HG02588 (cell line): Measurements from ENCODE around the gene COL3A1.
A peak's percentile ranks its signal among the peaks of the same experiment; 100 is the strongest.

Source experiments
- ATAC-seq: cut with Tn5 transposase; IDR thresholded peaks from one replicate; pipeline ENCODE4 v1.9.1; 2021; ENCODE audit warnings: mild to moderate bottlenecking, moderate library complexity; ENCODE audit not compliant: unreplicated experiment

COL3A1 gene

DNA sequence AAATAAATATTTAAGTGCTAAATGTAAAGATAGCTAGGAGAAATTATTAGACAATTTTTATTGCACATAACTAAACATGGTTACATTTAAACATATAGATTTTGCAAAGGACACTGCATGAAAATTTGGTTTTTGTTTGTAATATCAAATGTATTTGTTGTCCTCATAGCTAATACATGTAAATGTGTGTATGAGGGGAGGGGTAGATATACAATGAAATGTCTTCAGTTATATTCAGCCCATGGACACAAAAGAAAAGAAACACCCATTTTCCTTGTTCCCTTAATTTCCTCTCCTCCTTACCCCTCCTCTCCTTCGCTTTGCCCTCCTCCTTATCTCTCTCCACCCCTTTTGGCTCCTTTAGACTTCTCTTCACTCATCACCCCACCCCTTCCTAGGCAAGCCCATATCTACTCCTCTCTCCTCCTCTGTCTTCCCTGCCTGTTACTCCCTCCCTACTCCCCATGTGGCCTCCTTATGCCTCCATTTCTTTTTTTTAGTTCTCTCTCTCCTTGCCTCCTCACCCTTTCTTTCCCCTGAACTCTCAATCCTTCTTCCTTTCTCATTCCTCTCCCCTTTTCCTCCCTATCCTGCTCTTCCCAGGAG is 1.4 kb downstream of the COL3A1 start:
- no peak for ATAC-seq

DNA sequence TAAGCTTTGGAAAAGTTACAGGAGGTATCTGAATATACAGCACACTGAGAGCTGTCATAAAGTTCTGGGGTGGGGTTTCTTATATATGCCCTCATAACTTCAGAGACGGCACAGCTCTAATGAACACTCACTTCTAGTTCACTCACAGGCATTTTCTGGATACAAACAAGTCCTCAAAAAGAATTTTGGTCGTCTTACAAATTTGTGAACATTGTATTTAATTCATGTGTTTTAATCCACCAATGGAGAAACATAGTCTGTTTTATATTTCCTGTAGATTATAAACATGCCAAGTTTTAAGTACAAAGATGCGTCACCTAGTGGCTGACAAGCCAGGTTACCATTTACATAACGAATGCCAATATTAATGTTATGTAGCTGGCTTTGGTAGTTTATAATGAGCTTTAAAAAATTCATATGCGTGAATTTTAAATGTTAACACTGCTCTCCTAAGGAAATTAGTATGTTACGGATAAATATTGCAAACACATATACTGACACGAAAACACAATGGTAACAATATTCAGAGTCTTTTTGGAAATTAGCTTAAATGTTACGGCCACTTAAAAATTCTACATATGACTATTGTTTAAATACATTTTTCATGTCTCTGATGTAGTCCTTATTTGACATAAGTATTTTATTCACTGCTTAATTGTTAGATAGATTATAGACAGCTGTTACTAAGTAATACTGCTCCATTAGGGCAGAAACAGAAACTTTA is 2.5 kb downstream of the COL3A1 start:
- ATAC-seq: no peak

GRCh38 chr2:188977317-188977716 is 3.1 kb downstream of the COL3A1 start:
- no peak for ATAC-seq

- ATAC-seq: peak; percentile 88
Measured at GRCh38 chr2:188978291-188979081, 4.3 kb downstream of the COL3A1 start.

DNA sequence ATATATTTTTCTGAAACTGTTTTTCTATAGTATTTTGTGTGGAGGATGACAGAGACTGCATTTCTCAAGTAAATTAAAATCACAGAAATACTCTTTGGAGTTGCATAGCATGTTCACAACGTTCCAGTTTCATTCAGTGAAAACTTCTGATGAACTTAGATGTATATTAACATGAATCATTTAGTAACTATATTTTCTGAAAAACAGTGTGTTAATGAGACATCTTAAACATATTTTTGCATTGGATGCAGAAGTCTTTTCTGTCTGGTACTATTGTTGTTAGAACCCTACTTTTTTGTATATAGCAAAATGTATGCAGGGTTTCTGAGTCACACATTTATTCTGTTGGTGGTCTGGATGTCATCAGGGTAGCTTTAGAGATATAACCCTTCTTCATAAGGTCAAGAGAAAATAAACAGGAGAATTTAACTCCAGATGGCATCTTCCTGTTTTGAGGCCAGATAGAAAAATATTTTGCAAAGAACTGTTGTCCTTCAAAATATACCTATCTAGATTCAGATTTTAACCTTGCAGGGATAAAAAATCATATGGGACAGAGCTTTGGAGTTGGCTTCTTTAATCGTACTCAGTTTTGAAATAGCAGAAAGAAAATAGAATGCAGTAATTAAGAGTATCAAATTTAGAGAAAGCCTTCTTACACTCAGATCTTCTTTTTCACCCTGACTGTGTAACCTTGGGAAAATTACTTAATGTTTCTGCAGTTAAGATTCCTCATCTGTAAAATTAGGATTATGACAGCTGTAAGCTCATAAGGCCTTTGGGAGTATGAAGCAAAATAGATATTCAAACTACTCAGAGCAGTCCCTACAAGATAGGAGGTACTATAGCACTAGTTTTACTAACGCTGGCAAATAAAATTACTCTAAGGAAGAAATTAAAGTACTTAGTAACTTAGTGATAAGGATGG is 5.3 kb downstream of the COL3A1 start:
- peak; percentile 8 for ATAC-seq

DNA sequence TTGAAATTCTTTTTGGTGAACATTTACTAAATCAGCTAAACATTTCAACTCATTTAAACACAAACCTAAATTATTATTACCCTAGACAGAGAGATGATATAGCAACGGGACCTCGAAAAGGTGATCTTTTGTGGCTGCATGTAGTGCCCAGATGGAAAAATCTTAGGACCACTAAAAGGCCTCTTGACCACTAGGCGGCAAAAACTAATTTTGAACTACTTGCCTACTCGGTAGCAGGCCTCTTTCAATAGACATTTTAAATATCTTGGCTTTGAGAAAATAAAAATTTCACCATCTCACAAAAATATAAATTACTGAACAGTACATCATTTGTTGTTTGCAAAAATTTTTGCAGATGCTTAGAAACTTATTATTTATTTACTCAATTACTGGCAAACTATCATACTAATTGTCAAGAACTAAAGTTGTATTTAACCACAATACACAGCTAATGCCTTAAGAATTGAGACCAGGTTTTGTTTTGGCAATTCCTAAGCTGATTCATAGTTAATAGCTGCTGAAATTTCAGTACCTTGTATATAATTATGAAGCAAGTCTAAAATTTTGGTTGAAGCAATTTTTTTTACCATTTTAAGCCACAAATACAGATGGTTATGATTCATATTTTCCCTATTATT is 9.4 kb downstream of the COL3A1 start:
- ATAC-seq: no peak

- ATAC-seq: no peak
Measured at GRCh38 chr2:188984065-188984491, 9.9 kb downstream of the COL3A1 start.

DNA sequence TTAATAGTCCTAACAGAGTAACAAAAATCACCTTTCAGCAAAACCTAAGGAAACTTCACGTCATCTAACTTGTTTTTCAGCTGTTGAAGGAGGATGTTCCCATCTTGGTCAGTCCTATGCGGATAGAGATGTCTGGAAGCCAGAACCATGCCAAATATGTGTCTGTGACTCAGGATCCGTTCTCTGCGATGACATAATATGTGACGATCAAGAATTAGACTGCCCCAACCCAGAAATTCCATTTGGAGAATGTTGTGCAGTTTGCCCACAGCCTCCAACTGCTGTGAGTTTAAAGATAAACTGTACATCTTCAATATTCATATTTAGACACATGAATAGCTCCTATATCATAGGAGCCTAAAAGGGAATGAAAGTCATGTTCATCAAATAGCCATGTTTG is 10.5 kb downstream of the COL3A1 start:
- no peak for ATAC-seq

DNA sequence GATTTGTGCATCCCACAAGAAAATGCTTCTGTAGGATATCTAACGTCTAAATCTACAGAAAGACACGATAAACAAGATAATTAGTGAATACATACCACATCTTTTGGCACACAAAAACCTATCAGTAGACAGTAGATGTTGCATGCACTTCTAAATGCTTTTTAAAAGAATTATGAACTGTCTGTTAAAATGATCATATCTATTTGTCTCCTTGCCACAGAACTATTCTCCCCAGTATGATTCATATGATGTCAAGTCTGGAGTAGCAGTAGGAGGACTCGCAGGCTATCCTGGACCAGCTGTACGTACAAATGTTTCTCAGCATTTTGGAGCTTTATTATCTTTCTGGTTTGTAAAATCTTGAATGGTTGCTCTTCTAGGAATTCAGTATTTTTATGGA is 12.7 kb downstream of the COL3A1 start:
- ATAC-seq: no peak

DNA sequence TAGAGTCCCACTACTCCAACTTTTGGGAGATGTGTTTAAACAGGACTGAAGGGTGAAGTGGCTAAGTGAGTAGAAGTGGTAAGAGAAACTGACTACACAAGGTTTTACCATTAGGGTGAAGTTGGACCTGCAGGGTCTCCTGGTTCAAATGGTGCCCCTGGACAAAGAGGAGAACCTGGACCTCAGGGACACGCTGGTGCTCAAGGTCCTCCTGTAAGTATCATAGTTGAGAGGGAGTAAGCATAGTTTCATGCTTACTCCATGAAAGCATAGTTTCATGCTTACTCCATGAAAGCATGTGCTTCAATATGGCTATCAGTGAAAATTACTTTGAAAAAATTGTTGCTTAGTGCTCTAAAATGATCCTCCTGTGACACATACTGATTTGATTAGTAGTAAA is 19.1 kb downstream of the COL3A1 start:
- no peak for ATAC-seq

DNA sequence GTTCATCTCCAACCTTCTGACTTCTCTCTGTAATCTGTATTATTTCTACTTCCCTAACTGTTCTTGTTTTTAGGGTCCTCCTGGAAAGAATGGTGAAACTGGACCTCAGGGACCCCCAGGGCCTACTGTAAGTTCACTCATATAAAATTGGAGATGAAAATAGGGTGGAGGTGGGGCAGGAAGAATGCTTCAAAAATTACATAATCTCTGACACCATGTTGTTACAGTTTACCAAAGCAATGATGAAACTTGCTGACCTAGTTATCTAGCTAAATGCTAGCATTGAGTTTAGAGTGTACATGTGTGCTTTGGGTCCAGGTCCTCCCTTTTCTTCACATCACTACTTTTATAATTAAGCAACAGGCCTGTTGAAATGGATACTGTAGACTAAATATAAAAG is 23.1 kb downstream of the COL3A1 start:
- ATAC-seq: no peak

DNA sequence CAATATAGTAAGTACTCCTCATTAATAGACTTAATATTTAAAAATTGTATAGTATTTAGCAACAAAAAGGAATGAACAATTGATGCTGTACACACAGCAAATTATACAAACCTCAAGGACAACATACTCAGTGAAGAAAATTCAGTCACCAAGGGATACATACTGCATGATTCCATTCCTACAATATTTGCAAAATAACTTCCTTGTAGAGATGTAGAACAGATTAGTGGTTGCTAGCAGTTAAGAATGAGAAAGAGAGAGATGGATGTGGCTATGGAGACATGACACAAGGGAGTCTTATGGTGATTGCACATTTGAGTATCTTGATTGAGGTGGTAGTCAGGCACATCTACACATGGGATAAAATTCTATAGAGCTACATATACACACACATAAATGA is 26.0 kb downstream of the COL3A1 start:
- no peak for ATAC-seq

DNA sequence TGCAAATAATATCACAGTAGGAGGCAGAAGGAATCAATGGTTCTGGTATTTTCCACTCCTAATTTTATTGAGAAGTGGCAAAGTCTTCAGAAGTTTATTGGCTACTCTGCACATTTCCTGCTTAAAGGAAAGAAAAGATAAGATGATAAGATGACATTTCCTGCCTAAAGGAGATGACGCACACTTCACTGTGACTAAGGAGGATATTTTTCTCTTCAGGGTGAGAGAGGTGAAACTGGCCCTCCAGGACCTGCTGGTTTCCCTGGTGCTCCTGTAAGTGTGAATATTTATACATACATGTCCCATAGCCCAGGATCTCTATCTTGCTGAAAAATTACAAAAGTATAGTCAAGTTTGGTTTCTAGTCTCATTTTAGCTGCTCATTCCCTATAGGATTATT is 27.9 kb downstream of the COL3A1 start:
- ATAC-seq: no peak

- no peak for ATAC-seq
Measured at GRCh38 chr2:189008555-189009262, 34.5 kb downstream of the COL3A1 start.

- ATAC-seq: no peak
Measured at GRCh38 chr2:189010536-189010935, 36.4 kb downstream of the COL3A1 start.

DNA sequence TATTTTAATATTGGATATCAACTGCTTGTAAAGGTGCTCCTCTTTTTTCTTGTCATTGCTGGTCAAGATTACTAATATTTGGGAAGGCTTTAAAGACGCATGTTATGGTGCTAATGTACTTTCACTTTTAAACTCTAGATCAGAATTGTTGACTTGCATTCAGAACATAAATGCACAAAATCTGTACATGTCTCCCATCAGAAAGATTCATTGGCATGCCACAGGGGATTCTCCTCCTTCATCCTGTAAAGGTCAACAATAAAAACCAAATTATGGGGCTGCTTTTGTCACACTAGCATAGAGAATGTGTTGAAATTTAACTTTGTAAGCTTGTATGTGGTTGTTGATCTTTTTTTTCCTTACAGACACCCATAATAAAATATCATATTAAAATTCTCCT is 38.2 kb downstream of the COL3A1 start:
- ATAC-seq: no peak

DNA sequence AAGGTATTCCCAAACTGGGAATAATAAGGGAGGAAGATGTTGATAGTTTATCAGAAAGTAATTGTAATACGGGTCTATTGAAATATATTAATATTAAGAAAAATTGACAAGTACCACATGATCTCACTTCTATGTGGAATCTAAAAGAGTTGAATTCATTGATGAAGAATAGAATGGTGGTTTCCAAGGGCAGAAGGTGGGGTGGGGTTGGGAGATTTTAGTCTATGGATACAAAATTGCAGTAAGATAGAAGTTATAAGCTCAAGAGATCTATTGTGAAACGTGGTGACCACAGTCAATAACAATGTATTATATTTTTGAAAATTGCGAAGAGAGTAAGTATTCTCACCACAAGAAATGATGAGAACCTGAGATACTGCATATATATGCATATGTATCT is 38.9 kb downstream of the COL3A1 start:
- ATAC-seq: no peak

DNA sequence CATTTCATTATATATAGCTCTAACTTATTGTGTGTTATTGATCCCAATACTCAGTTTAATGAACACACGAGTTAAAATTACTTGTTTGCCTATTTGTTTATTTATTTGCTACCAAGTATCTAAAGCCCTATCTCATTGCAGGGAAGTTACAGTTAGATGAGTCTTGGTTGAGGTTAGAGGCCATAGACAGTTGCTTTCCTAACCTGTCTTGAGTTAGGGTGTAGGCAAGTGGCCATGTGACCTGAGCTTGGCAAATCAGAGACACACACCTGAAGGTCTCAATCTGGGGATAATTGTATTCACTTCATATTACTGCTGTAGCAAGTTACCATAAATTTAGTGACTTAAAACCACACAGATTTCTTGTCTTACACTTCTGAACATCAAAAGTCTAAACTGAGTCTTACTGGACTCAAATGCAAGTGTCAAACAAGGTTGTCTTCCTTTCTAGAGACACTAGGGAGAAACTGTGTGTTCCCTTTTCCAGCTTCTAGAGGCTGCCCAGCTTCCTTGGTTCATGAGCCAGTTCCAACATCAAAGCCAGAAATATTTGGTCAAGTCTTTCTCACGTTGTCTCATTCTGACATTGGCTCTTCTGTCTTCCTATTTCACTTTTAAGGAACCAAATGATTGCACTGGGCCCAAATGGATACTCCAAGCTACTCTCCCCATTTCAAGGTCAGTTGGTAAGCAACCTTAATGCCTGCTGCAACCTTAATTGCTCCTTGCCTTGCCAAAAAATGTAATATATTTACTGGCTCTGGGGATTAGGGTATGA is 39.7 kb downstream of the COL3A1 start:
- no peak for ATAC-seq
